EL (cell line): Measurements from ENCODE around the gene REPIN1.

Experiments
- DNase-seq: peaks from one replicate; pipeline ENCODE4 v3.0.0-alpha.2; 2016

The REPIN1 gene

GRCh38 chr7:150337659-150338081, 31.0 kb upstream of the REPIN1 start:
- DNase-seq = no peak

GRCh38 chr7:150338166-150338829, 30.3 kb upstream of the REPIN1 start:
- no peak for DNase-seq

- no peak for DNase-seq
Measured at GRCh38 chr7:150339409-150339809, 29.2 kb upstream of the REPIN1 start.

GRCh38 chr7:150340024-150340749, 28.4 kb upstream of the REPIN1 start:
- DNase-seq = peak; percentile 54

- no peak for DNase-seq
Measured at GRCh38 chr7:150340875-150341262, 27.8 kb upstream of the REPIN1 start.

GRCh38 chr7:150341263-150342120, 27.1 kb upstream of the REPIN1 start, which contains the start of gene RARRES2:
TSS of gene RARRES2 (minus strand) at chr7:150341629. CDS start at chr7:150340609, 1,020 bp downstream.
- no peak for DNase-seq

- DNase-seq = no peak
Measured at GRCh38 chr7:150342121-150342408, 26.6 kb upstream of the REPIN1 start.

- DNase-seq = no peak
Measured at GRCh38 chr7:150343225-150343624, 25.4 kb upstream of the REPIN1 start.

- no peak for DNase-seq
Measured at GRCh38 chr7:150344299-150344698, 24.3 kb upstream of the REPIN1 start.

- no peak for DNase-seq
Measured at GRCh38 chr7:150345012-150345411, 23.6 kb upstream of the REPIN1 start.

- no peak for DNase-seq
Measured at GRCh38 chr7:150346922-150347321, 21.7 kb upstream of the REPIN1 start.

- DNase-seq = no peak
Measured at GRCh38 chr7:150351587-150352194, 16.9 kb upstream of the REPIN1 start.

- DNase-seq = no peak
Measured at GRCh38 chr7:150355666-150356059, 13.0 kb upstream of the REPIN1 start.

GRCh38 chr7:150356265-150356897, 12.2 kb upstream of the REPIN1 start:
- DNase-seq = peak; percentile 35

GRCh38 chr7:150357270-150357669, 11.4 kb upstream of the REPIN1 start:
- no peak for DNase-seq

GRCh38 chr7:150357771-150358427, 10.7 kb upstream of the REPIN1 start:
- DNase-seq = no peak

- no peak for DNase-seq
Measured at GRCh38 chr7:150358433-150358832, 10.2 kb upstream of the REPIN1 start.

- no peak for DNase-seq
Measured at GRCh38 chr7:150358988-150359621, 9.5 kb upstream of the REPIN1 start.

- no peak for DNase-seq
Measured at GRCh38 chr7:150359622-150360362, 8.8 kb upstream of the REPIN1 start.

- DNase-seq = no peak
Measured at GRCh38 chr7:150360363-150361058, 8.1 kb upstream of the REPIN1 start.
